ENCODE measurements around the gene KREMEN1. TPM values are rescaled to one million over a fixed set of nuclear protein-coding genes. Genes with fewer than 3 reads are reported as not detected.

The KREMEN1 gene, protein sequence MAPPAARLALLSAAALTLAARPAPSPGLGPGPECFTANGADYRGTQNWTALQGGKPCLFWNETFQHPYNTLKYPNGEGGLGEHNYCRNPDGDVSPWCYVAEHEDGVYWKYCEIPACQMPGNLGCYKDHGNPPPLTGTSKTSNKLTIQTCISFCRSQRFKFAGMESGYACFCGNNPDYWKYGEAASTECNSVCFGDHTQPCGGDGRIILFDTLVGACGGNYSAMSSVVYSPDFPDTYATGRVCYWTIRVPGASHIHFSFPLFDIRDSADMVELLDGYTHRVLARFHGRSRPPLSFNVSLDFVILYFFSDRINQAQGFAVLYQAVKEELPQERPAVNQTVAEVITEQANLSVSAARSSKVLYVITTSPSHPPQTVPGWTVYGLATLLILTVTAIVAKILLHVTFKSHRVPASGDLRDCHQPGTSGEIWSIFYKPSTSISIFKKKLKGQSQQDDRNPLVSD
- 5.4 and 6.2 TPM in 2 replicates for total RNA-seq

DNA sequence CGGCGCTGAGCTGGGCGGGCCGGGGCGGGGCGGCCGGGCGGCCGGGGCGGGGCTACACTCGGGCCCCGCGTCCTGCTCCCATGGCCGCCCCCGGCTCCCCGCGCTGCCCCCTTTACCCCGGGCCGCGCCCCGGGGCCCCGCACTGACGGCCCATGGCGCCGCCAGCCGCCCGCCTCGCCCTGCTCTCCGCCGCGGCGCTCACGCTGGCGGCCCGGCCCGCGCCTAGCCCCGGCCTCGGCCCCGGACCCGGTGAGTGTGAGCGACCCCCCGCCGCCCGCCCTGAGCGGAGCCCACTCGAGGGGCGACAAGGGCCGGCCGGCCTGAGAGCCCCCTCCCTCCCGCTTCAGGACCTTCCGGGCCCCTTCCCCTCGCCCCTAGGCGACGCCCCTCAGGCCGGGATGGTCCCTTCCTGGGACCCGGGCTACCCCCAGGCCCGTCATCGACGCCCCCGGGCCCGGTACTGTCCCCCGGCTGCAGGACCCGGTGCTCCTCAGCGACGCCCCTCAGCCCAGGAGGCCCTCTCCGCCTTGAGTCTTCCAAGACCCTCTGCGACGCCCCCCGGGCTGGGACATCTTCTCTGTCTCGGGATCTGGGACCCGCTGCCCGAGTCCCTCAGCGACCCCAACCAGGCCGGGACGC, at the start of gene KREMEN1:
KREMEN1 (plus strand) TSS at position 57 of the 639 bp plus-strand sequence; CDS start at position 153, 96 bp downstream.

DNA sequence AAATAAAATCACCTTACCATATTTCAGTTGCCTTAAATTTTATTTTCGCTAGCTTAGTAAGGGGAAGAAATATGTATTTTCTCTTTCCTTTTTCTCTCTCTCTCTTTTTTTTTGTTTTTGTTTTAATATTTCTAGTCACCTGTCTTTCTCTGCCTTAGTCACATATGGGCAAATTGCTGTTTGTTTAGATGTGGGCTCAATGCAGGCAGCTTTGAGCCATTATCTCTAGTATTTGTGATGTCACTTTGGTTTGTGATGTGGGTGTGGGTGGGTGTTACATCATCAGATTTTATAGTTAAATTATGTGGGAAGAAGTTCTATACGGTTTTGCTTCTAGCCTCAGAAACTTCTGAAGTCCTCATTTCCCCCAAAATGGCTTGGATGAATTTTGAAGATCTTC, 11.1 kb upstream of the KREMEN1 start, which contains the start of gene C22orf31:
C22orf31 (minus strand) TSS at position 59 of the 400 bp plus-strand sequence; CDS start at position 20, 39 bp downstream.

DNA sequence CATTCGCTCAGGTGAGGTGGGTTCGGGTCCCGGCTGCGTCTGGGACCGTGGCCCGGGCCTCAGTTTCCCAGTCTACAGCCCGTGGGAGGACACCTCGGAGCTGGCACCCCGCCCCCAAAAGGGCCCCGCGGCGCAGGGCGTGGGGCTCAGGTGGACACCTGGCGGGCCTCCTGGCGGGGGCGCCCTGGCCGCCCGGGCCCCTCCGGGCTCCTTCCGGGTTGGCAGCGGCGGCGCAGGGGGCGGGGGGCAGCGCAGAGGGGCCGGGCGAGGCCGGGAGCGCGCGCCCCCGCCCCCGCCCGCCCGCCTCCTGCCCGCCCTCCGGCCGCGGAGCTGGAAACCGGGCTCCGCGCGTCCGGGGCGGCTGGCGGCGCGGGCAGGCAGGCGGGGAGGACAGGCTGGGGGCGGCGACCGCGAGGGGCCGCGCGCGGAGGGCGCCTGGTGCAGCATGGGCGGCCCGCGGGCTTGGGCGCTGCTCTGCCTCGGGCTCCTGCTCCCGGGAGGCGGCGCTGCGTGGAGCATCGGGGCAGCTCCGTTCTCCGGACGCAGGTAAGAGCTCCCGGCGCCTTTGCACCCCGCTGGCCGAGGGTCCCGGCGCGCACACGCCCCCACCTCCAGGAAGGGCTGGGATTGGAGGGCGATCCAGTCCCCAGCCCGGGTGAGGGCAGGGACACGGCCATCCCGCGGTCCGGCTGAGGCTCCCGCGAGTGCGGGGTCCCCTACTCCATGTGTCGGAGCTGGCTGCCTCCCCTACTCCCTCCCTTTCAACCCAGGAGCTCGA, 132.9 kb downstream of the KREMEN1 start, which contains the start of gene EMID1:
EMID1 (plus strand) TSS at position 303 of the 778 bp plus-strand sequence; CDS start at position 446, 143 bp downstream.

Other genes starting within 250 kb of the KREMEN1 start
- gene ZNRF3, start 189.5 kb upstream of the KREMEN1 start, total RNA-seq = 5.5 TPM in 2 replicates
- not detected in 2 replicates for gene C22orf31, start 11.2 kb upstream of the KREMEN1 start, total RNA-seq
- gene EMID1, start 132.9 kb downstream of the KREMEN1 start, total RNA-seq = 0.30 TPM in 1 of 2 replicates, not detected in the other
- gene RHBDD3, start 194.9 kb downstream of the KREMEN1 start, total RNA-seq = 19.8 and 25.7 TPM in 2 replicates
- 216 and 235 TPM in 2 replicates for gene EWSR1, start 195.2 kb downstream of the KREMEN1 start, total RNA-seq
- 24.5 and 26.6 TPM in 2 replicates for gene GAS2L1, start 233.6 kb downstream of the KREMEN1 start, total RNA-seq
- gene RASL10A, start 242.7 kb downstream of the KREMEN1 start, total RNA-seq = under 0.01 TPM in 1 of 2 replicates, not detected in the other